VCaP (cell line): ENCODE data around the gene ZBTB20.

Experiments used
- H3K27ac ChIP-seq: fragments of 450-650 bp; 2 replicates; pipeline ENCODE4 v1.5.1; 2017
- TF ChIP-seq, protein P1 (sequence below): fragments of 450-650 bp; conservative IDR thresholded peaks from 2 replicates; pipeline ENCODE4 v1.5.1; 2017; ENCODE audit warnings: mild to moderate bottlenecking, moderate library complexity

The ZBTB20 gene

DNA sequence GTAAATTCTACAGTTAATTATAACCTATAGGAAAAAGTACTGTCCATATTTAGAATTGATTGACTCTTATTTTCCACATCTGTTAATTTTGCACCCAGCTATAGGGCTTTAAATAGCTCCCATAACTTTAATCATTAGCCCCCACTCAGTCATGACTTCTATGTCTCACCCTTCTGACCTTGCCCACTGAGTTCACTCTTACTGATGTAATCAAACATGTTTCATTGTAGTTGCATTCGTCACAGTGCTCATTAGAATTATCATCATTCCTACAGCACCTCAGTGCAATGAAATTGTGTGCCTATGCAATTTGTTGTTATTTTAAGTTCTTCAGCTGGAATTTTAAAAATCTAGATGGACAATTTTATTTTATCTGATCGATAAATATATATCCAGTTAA is 701.9 kb downstream of the ZBTB20 start:
- H3K27ac ChIP-seq: peak overlapping the region; percentile 99
- TF ChIP-seq, protein P1, sequence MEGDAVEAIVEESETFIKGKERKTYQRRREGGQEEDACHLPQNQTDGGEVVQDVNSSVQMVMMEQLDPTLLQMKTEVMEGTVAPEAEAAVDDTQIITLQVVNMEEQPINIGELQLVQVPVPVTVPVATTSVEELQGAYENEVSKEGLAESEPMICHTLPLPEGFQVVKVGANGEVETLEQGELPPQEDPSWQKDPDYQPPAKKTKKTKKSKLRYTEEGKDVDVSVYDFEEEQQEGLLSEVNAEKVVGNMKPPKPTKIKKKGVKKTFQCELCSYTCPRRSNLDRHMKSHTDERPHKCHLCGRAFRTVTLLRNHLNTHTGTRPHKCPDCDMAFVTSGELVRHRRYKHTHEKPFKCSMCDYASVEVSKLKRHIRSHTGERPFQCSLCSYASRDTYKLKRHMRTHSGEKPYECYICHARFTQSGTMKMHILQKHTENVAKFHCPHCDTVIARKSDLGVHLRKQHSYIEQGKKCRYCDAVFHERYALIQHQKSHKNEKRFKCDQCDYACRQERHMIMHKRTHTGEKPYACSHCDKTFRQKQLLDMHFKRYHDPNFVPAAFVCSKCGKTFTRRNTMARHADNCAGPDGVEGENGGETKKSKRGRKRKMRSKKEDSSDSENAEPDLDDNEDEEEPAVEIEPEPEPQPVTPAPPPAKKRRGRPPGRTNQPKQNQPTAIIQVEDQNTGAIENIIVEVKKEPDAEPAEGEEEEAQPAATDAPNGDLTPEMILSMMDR: no peak

DNA sequence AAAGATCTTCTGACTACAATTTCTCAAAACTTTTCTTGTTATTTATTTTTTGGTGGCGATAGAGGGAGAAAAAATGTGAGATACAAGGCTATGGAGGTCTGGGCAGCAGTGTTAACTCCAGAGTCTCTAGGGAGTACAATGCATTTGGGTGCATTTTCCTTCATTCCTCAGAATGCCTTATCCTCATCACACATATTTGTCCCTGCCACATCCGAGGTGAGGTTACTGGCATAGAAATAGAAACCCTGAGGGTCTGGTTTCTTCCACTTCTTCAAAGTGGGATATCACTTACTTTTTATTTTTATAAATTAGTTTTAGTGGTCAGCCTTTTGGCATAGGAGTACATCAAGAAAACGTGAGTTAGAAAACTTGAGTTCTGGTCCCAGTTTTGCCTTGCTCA is 702.9 kb downstream of the ZBTB20 start:
- TF ChIP-seq, protein P1: no peak
- H3K27ac ChIP-seq: no peak overlapping the region

DNA sequence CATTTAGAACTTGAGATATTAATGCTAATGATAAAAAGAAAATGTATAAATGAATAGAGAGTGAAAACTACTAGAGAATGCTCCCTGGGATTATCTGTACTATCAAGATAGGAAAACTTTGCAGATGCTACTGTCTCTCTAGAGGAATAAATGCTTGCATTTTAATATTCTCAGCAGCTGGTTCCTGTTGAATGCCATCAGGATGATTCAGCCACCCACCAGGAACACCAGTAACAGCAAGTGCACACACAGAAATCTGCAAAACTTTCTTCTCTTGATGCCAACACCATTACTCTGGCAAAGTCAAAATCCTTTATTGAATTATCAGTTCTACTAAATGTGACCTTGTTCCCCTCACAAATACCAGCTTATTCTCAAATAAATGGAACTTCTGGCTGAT is 704.8 kb downstream of the ZBTB20 start:
- H3K27ac ChIP-seq: no peak overlapping the region
- TF ChIP-seq, protein P1: no peak

DNA sequence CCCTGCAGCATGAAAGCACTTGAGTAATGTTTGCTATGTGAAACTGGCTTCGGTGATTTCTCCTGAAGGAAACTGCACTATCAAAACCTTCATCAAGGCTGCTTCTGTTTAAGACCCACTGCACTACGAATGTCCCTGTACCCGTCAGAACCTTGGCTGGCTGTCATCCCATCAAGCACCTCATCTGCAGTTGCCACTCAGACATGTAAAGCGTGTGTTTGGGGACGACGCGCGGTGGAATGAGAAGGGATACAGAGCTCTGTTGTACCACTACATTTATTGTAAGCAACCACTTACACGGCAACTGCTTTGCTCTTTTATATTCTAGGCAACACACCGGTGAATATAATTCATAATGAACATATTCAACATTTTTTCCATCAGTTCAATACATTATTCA is 705.7 kb downstream of the ZBTB20 start:
- TF ChIP-seq, protein P1: no peak
- no peak overlapping the region for H3K27ac ChIP-seq

DNA sequence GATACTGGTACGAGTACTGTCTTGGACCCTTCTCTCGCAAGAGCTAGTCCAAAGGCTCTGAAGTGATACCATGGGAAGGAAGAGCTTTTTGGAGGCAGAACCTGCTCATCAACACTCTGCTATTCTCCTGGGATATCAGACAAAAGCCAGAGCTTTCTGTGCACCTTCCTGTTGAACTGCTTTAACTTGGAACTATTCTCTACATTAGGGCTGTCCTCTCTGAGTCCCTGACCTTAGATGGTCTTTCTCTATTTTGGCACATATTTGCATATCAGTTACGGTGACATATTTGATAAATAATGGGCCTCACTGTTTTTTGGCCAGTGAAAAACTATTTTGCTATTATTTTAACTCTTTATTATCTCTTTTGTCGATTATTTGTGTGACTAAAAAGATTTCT is 706.4 kb downstream of the ZBTB20 start:
- H3K27ac ChIP-seq: no peak overlapping the region
- TF ChIP-seq, protein P1: no peak

DNA sequence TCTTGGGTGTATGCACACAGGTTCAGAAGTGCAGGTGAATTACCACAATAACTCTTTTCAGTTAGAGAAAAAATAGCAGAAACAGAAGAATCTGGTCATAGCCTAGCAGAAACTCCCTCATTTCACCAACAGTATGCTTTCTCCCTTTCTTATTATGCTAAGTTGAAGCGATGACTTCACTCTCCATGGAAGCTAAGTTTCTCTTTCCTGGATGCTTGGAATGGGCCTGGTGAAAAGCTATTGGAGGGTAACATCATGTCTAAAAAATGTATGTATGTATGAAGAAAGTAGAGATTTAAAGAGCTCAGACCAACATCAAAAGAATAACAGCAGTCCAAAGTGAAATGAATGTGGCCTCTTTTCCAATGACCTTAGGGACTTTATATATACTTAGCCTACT is 707.8 kb downstream of the ZBTB20 start:
- H3K27ac ChIP-seq: no peak overlapping the region
- TF ChIP-seq, protein P1: no peak

DNA sequence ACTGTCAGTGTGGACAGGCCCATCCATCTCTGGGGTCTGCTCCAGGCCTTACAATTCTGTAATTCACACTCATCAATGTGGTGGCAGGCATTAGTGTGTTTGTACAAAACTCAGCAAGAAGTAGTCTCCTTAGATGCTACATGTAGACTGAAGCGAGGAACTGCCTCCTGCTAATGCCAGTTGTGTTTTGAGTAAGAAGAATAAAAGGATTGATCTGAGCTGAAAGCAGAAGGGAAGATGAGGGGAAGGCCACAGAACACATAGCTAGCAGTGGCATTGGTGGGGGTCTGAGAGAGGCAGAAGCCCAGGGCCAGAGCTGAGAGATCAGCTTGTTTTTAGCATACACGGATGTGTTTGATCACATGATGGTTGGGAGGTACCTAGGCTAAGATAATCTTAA is 709.2 kb downstream of the ZBTB20 start:
- TF ChIP-seq, protein P1: no peak
- H3K27ac ChIP-seq: no peak overlapping the region

DNA sequence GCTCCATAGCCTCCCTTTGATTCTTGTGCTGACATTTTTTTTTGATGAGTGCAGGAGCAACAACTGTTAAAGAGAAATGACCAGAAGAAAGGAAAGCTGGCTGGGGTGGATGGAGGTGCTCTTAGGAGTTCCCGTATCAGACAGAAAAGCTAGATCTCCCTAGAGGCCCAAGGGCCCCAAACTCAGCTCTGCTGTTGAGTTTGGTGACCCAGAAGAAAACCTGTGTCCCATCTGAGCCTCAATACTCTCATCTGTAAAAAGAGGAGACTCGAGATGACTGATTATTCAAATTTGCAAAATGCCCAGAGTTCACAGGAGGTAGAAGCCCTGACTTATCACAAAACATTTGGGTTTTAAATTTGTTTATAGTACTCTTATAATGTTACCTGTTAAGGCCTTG is 710.9 kb downstream of the ZBTB20 start:
- no peak overlapping the region for H3K27ac ChIP-seq
- TF ChIP-seq, protein P1: no peak
